Measurements from ENCODE around the gene HTRA3.

HTRA3 gene

DNA sequence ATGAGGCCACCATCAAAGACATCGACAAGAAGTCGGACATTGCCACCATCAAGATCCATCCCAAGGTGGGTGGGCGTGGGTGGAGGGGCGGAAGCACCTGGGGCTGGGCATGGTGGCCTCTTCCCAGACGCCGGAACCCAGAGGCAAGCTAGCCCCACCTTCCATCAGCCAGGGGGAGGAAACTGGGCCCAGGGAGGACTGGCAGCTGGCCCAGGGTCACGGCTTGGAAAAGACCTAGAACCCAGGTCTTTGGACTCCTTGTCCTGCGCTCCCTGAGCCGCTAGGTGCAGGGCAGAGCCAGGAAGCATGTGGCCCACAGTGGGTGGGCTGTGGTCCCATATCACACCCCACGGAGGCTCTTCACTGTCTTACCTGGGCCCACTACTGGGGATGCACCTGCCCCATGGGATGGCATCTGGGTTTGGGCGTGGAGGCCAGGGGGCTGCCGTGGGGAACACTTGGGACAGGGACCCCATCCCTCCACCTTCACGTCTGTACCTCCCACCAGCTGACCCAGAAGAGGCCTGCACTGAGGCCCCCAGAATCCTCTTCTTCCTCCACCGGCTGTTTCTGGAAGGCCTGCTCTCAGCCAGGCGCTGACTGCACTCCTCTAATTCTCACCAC, 17.3 kb downstream of the HTRA3 start:
- no peak for DNase-seq (ENCODE audit: low read depth, low spot score)
- no peak for TF ChIP-seq CTCF (IDR thresholded peaks at IDR 0.05; ENCODE audit: insufficient read depth, low read length, missing control alignments)
- ChIA-PET CTCF (no interaction called here), POLR2A (no interaction called here)
- no peak overlapping the region for H3K4me3 ChIP-seq (ENCODE audit: low read depth, low read length)

GRCh38 chr4:8287343-8288280, 18.1 kb downstream of the HTRA3 start:
- ChIA-PET CTCF (no interaction called here), POLR2A (no interaction called here)
- H3K4me3 ChIP-seq (ENCODE audit: low read depth, low read length), result no peak overlapping the region
- no peak for DNase-seq (ENCODE audit: low read depth, low spot score)
- TF ChIP-seq CTCF (IDR thresholded peaks at IDR 0.05; ENCODE audit: insufficient read depth, low read length, missing control alignments), result no peak

DNA sequence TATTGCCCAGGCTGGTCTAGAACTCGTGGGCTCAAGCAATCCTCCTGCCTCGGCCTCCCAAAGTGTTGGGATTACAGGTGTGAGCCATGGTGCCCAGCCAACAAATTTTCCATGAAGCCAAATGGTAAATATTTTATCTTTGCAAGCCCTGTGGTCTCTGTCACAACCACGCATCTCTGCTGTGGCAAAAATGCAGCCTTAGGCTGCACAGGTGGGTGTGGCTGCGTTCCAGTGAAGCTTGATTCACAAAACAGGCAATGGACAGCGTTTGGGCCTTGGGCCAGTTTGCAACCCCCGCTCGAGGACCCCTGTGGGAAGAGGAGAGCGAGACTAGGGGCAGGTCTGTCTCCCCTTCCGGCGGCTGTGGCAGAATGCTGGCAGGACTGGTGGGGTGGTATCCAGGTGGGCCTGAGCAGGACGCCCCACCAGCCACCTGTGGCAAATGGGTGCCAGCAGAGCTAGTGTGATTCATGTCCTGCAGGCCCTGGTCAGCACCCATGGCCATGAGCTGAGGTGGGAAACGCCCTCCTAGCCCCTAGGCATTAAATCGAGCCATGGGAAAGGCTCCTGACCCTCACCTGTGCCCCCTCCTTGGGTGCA, 19.7 kb downstream of the HTRA3 start:
- H3K4me3 ChIP-seq (ENCODE audit: low read depth, low read length), result no peak overlapping the region
- CTCF ChIA-PET, result no interaction called here
- no peak for DNase-seq (ENCODE audit: low read depth, low spot score)
- POLR2A ChIA-PET, result no interaction called here
- no peak for TF ChIP-seq CTCF (IDR thresholded peaks at IDR 0.05; ENCODE audit: insufficient read depth, low read length, missing control alignments)

GRCh38 chr4:8289956-8290700, 20.6 kb downstream of the HTRA3 start:
- no peak overlapping the region for H3K4me3 ChIP-seq (ENCODE audit: low read depth, low read length)
- ChIA-PET CTCF (interaction anchor here (1.2 kb wide), 1 partner anchor 48 kb away, joined by 3 read pairs; no protein-coding TSS in a partner anchor), POLR2A (no interaction called here)
- no peak for DNase-seq (ENCODE audit: low read depth, low spot score)
- TF ChIP-seq CTCF (IDR thresholded peaks at IDR 0.05; ENCODE audit: insufficient read depth, low read length, missing control alignments), result no peak

DNA sequence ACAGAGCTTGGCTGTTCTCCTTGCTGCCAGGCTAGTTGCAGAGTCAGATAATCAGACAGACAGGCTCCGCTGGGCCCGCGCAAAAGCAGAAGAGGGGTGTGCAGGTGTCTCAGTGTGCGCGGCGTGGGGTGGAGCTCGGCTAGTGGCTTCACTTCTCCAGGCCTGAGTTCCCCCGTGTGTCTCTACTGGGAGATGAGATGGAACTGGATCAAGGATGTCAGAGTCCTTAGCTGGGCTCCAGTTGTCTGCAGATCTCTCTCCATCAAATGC, 21.1 kb downstream of the HTRA3 start:
- no peak for DNase-seq (ENCODE audit: low read depth, low spot score)
- ChIA-PET CTCF (interaction anchor here (1.0 to 1.2 kb wide), 2 partner anchors 12 to 48 kb away, joined by 3 to 4 read pairs; no protein-coding TSS in a partner anchor), POLR2A (no interaction called here)
- no peak for TF ChIP-seq CTCF (IDR thresholded peaks at IDR 0.05; ENCODE audit: insufficient read depth, low read length, missing control alignments)
- no peak overlapping the region for H3K4me3 ChIP-seq (ENCODE audit: low read depth, low read length)

All from AG04449 (cell line).